SK-N-SH (cell line): ENCODE results near the gene GPC4. TPM values are rescaled to one million over a fixed set of nuclear protein-coding genes. Genes with fewer than 3 reads are reported as not detected.

Experiments
- CTCF ChIA-PET: fragments of 300-600, 350-600 bp; formaldehyde crosslinking; extraction: SDS; loops from one replicate; lab custom pipeline; 2021; lab: Yijun Ruan, JAX
- POLR2A ChIA-PET: fragments of 350-600 bp; sonication (Branson Sonifier 250); formaldehyde crosslinking; extraction: SDS; loops from one replicate; lab custom pipeline; 2020; ENCODE audit warnings: antibody characterized with exemption, inconsistent platforms; lab: Yijun Ruan, JAX
- DNase-seq: peaks from one replicate; pipeline ENCODE4 v3.0.0; 2012
- H2AFZ ChIP-seq: fragments of 200-600 bp; sonication (generic); 2 replicates; pipeline ENCODE4 v1.8.1; 2016; ENCODE audit warnings: antibody characterized with exemption, mild to moderate bottlenecking, low read depth
- H3F3A ChIP-seq: fragments of 200-600 bp; sonication (generic); replicated peaks from 2 replicates; pipeline ENCODE3; 2016; ENCODE audit warnings: antibody characterized with exemption, mild to moderate bottlenecking; ENCODE audit not compliant: insufficient read depth
- H3K27ac ChIP-seq, 2 experiments: fragments of 200-500 bp in 1 of 2; fragments of 200-600 bp in 1 of 2; sonication (Bioruptor generic) in 1 of 2; sonication (generic), shearing (Covaris generic) in 1 of 2; 2 replicates each; pipeline versions ENCODE4 v1.5.1 to v1.6.1; 2014 to 2016; ENCODE audit warnings: low read depth in 2 of 2, inconsistent platforms in 1 of 2, low read length in 1 of 2, mild to moderate bottlenecking in 1 of 2, mixed read lengths in 1 of 2
- H3K27me3 ChIP-seq: fragments of 200-600 bp; sonication (generic), shearing (Covaris generic); 2 replicates; pipeline ENCODE4 v1.6.1; 2016; ENCODE audit warnings: mixed run types; ENCODE audit not compliant: insufficient read depth
- H3K36me3 ChIP-seq, 2 experiments: fragments of 200-500 bp in 1 of 2; fragments of 200-600 bp in 1 of 2; sonication (Bioruptor generic) in 1 of 2; sonication (generic) in 1 of 2; replicated peaks in 1 of 2; 2 replicates each; pipeline versions ENCODE3 to v1.5.1; 2014 to 2016; ENCODE audit warnings: low read length in 1 of 2, mild to moderate bottlenecking in 1 of 2; ENCODE audit not compliant: insufficient read depth in 2 of 2, control insufficient read depth in 1 of 2
- H3K4me1 ChIP-seq, 2 experiments: fragments of 200-500 bp in 1 of 2; fragments of 200-600 bp in 1 of 2; sonication (Bioruptor generic) in 1 of 2; sonication (generic), shearing (Covaris generic) in 1 of 2; 2 replicates each; pipeline versions ENCODE4 v1.5.1 to v1.6.1; 2014 to 2016; ENCODE audit warnings: low read depth in 1 of 2, low read length in 1 of 2, mixed run types in 1 of 2; ENCODE audit not compliant: insufficient read depth in 2 of 2, control insufficient read depth in 1 of 2
- H3K4me2 ChIP-seq: fragments of 200-600 bp; sonication (generic), shearing (Covaris generic); 2 replicates; pipeline ENCODE4 v1.6.1; 2017; ENCODE audit warnings: mixed run types
- H3K4me3 ChIP-seq, 2 experiments: fragments of 200-500 bp in 1 of 2; fragments of 200-600 bp in 1 of 2; sonication (Bioruptor generic) in 1 of 2; sonication (generic), shearing (Covaris generic) in 1 of 2; 2 replicates each; pipeline versions ENCODE4 v1.5.1 to v1.8.1; 2014 to 2016; ENCODE audit warnings: low read depth in 2 of 2, inconsistent platforms in 1 of 2, low read length in 1 of 2, mild to moderate bottlenecking in 1 of 2, mixed read lengths in 1 of 2, moderate library complexity in 1 of 2
- H3K79me2 ChIP-seq: fragments of 200-600 bp; sonication (generic); 2 replicates; pipeline ENCODE4 v1.8.1; 2017; ENCODE audit warnings: mild to moderate bottlenecking; ENCODE audit not compliant: insufficient read depth
- H3K9ac ChIP-seq: fragments of 200-600 bp; sonication (generic); 2 replicates; pipeline ENCODE4 v1.6.1; 2017; ENCODE audit warnings: mixed run types
- H3K9me2 ChIP-seq: fragments of 200-600 bp; sonication (generic); 2 replicates; pipeline ENCODE4 v1.6.1; 2017; ENCODE audit warnings: mixed run types
- H3K9me3 ChIP-seq: fragments of 200-600 bp; sonication (generic); 2 replicates; pipeline ENCODE4 v1.6.1; 2017; ENCODE audit warnings: mixed run types, mild to moderate bottlenecking, moderate library complexity
- H4K20me1 ChIP-seq: fragments of 200-600 bp; sonication (generic); 2 replicates; pipeline ENCODE4 v1.6.1; 2017; ENCODE audit warnings: mild to moderate bottlenecking, mixed run types; ENCODE audit not compliant: insufficient read depth
- EZH2phosphoT487 ChIP-seq: fragments of 200-600 bp; sonication (generic); IDR thresholded peaks from 2 replicates; pipeline ENCODE4 v1.6.1; 2017; ENCODE audit warnings: low read depth, mixed run types, mild to moderate bottlenecking, antibody characterized with exemption, moderate library complexity, borderline replicate concordance
- FOSL2 ChIP-seq: IDR thresholded peaks from 2 replicates; pipeline ENCODE4 v1.4.0; 2012; ENCODE audit warnings: low read depth, mild to moderate bottlenecking, moderate library complexity, borderline replicate concordance
- FOXJ3 ChIP-seq: sonication (generic); formaldehyde crosslinking; IDR thresholded peaks from 2 replicates; pipeline ENCODE4 v1.5.1; 2020; ENCODE audit warnings: mild to moderate bottlenecking, missing genetic modification reagents
- FOXM1 ChIP-seq: IDR thresholded peaks from 2 replicates; pipeline ENCODE4 v1.4.0; 2012; ENCODE audit warnings: low read depth, mild to moderate bottlenecking
- IRF3 ChIP-seq: fragments of 150-350 bp; IDR thresholded peaks from 2 replicates; pipeline ENCODE4 v1.6.1; 2016; ENCODE audit warnings: mild to moderate bottlenecking, low read depth, low read length
- PBX3 ChIP-seq: IDR thresholded peaks from 2 replicates; pipeline ENCODE4; 2012
- RCOR1 ChIP-seq: fragments of 150-350 bp; IDR thresholded peaks from 2 replicates; pipeline ENCODE4 v1.6.1; 2017; ENCODE audit warnings: antibody characterized with exemption, low read length
- SIN3A ChIP-seq: IDR thresholded peaks from 2 replicates; pipeline ENCODE4 v1.6.1; 2012; ENCODE audit warnings: low read depth, mild to moderate bottlenecking, low read length, moderate library complexity, borderline replicate concordance
- SMC3 ChIP-seq: IDR thresholded peaks from 2 replicates; pipeline ENCODE4 v1.6.1; 2012; ENCODE audit warnings: low read depth, low read length, improper control_type of control experiment
- TAF1 ChIP-seq: IDR thresholded peaks from 2 replicates; pipeline ENCODE4 v1.6.1; 2012; ENCODE audit warnings: low read depth, mild to moderate bottlenecking, low read length, moderate library complexity, borderline replicate concordance
- USF1 ChIP-seq: IDR thresholded peaks from 2 replicates; pipeline ENCODE4 v1.4.0; 2012; ENCODE audit warnings: low read depth, borderline replicate concordance
- USF2 ChIP-seq: fragments of 150-350 bp; IDR thresholded peaks from 2 replicates; pipeline ENCODE4 v1.6.1; 2017; ENCODE audit warnings: antibody characterized with exemption, low read length, low read depth, borderline replicate concordance
- WGBS: methylation state at CpG from one replicate; pipeline ENCODE4 v1.1.6; 2017; ENCODE audit warnings: low lambda C conversion rate; 5-methylcytosine and 5-hydroxymethylcytosine counted together
- polyA plus RNA-seq, 3 experiments: library from polyadenylated mRNA; depleted of rRNA; stranded (reverse); fragments of >200 nt; gene quantifications; 2 replicates each; pipeline ENCODE4 v1.2.3, GENCODE V29; 2012

Gene GPC4
- polyA plus RNA-seq, 1 of the 3 experiments (the other 2 are of a cell fraction), result 0.16 TPM

GRCh38 chrX:133339566-133339965 is 75.7 kb downstream of the GPC4 start:
- Histone ChIP-seq H2AFZ (no peak overlapping the region), H3K9ac (no peak overlapping the region), H3K9me3 (no peaks in the 10 kb centered on the region)
- POLR2A ChIA-PET, result no interaction called here
- no peak for TF ChIP-seq IRF3
- TF ChIP-seq USF2, result no peak
- TF ChIP-seq FOSL2, result no peak
- TF ChIP-seq TAF1, result no peak
- no peak for TF ChIP-seq SMC3
- no peak for TF ChIP-seq FOXM1
- no peak for TF ChIP-seq SIN3A
- no peak for TF ChIP-seq RCOR1
- TF ChIP-seq, all 33 proteins: peak for 0
- Histone ChIP-seq H3K9me2 (no peaks in the 10 kb centered on the region), H3K27ac (no peak overlapping the region), H4K20me1 (no peaks in the 10 kb centered on the region), H3K4me2 (no peak overlapping the region), H3K36me3 (no peaks in the 10 kb centered on the region), H3K27me3 (no peaks in the 10 kb centered on the region; the same call in 1 of the 2 replicates), H3F3A (no peaks in the 10 kb centered on the region), H3K4me3 (no peak overlapping the region), H3K79me2 (no peaks in the 10 kb centered on the region), H3K4me1 (no peaks in the 10 kb centered on the region)
- 19% methylated on average over 2 of the region's 2 CpGs for WGBS
- no peak for DNase-seq
- CTCF ChIA-PET, result no interaction called here

GRCh38 chrX:133337250-133337649 is 78.0 kb downstream of the GPC4 start:
- WGBS, result 24% methylated on average over 2 of the region's 2 CpGs
- no peaks in the 10 kb centered on the region for H3K79me2 ChIP-seq
- no peak for TF ChIP-seq PBX3
- no peak for TF ChIP-seq USF1
- no peak for TF ChIP-seq FOXJ3 (CRISPR knock-in tag)
- no peak for TF ChIP-seq EZH2phosphoT487
- H3K36me3 ChIP-seq, result no peaks in the 10 kb centered on the region
- H3K9ac ChIP-seq, result no peak overlapping the region
- H3K4me1 ChIP-seq, result no peaks in the 10 kb centered on the region
- H3K4me3 ChIP-seq, result no peak overlapping the region
- ChIA-PET CTCF (interaction anchor here (1.5 kb wide), 1 partner anchor 333 kb away, joined by 14 read pairs; no protein-coding TSS in a partner anchor), POLR2A (no interaction called here)
- no peaks in the 10 kb centered on the region for H3F3A ChIP-seq
- no peak overlapping the region for H3K27ac ChIP-seq
- H3K9me2 ChIP-seq, result no peaks in the 10 kb centered on the region
- H2AFZ ChIP-seq, result no peak overlapping the region
- no peaks in the 10 kb centered on the region; the same call in 1 of the 2 replicates for H3K27me3 ChIP-seq
- H3K9me3 ChIP-seq, result no peaks in the 10 kb centered on the region
- no peak for DNase-seq
- no peak overlapping the region for H3K4me2 ChIP-seq
- no peaks in the 10 kb centered on the region for H4K20me1 ChIP-seq
